Prostate gland (tissue), 2 donors: Measurements from ENCODE around the gene PDE6B. TPM values are rescaled to one million over a fixed set of nuclear protein-coding genes. Genes with fewer than 3 reads are reported as not detected.
"Not testable (repeated sequence)": the region's sequence is repeated elsewhere in the genome, so short reads cannot be mapped to it uniquely, and the experiment has no call there.

ENCODE experiments used
- DNase-seq: peaks from one replicate; pipeline ENCODE4 v3.0.0-alpha.2; 2019; ENCODE audit warnings: low spot score
- H3K27ac ChIP-seq, 2 donors: fragments of 200-600 bp; sonication (generic); 2 replicates each; pipeline ENCODE4 v1.5.1; 2017 to 2019
- H3K27me3 ChIP-seq: fragments of 200-600 bp; sonication (generic); replicated peaks from 2 replicates; pipeline ENCODE4 v1.5.1; 2019; ENCODE audit not compliant: insufficient read depth
- H3K36me3 ChIP-seq, 2 donors: fragments of 200-600 bp; sonication (generic); 1 replicate in 1 of 2; 2 replicates in 1 of 2; pipeline versions ENCODE4 v1.5.1 to v1.8.1; 2017 to 2019
- H3K4me1 ChIP-seq: fragments of 200-600 bp; sonication (generic); replicated peaks from 2 replicates; pipeline ENCODE4 v1.5.1; 2019
- H3K4me3 ChIP-seq, 2 donors: fragments of 200-600 bp; sonication (generic); 2 replicates each; pipeline ENCODE4 v1.5.1; 2017 to 2019
- H3K9me3 ChIP-seq: fragments of 200-600 bp; sonication (generic); 2 replicates; pipeline ENCODE4 v1.5.1; 2017
- POLR2A ChIP-seq: fragments of 450-650 bp; IDR thresholded peaks from one replicate; pipeline ENCODE4 v1.6.1; 2016; ENCODE audit warnings: antibody characterized with exemption, mild to moderate bottlenecking
- POLR2AphosphoS5 ChIP-seq: sonication (generic); formaldehyde crosslinking; IDR thresholded peaks from one replicate; pipeline ENCODE4 v1.6.1; 2017; ENCODE audit warnings: antibody characterized with exemption
- WGBS: methylation state at CpG from one replicate; pipeline ENCODE4 v1.1.5; 2018; 5-methylcytosine and 5-hydroxymethylcytosine counted together
- intact Hi-C: fragments of 100-400 bp; cut with DNase I; formaldehyde crosslinking; loops from one replicate; pipeline ENCODE4 v1.14.2; 2022
- total RNA-seq, 2 donors: library from RNA; depleted of rRNA; stranded (reverse); fragments of >200 nt; gene quantifications; one replicate each; pipeline ENCODE4 v1.1.0, GENCODE V29; 2016
- TF ChIP-seq, protein P1 (sequence below), 4 experiments: fragments of 200-600 bp in 2 of 4; fragments of 450-650 bp in 2 of 4; sonication (generic) in 2 of 4; IDR thresholded peaks; 1 replicate in 3 of 4; 2 replicates in 1 of 4; pipeline ENCODE4 v1.5.1; 2016 to 2019; ENCODE audit warnings: antibody characterized with exemption in 4 of 4, mild to moderate bottlenecking in 2 of 4, moderate library complexity in 2 of 4

Gene PDE6B
- total RNA-seq, 2 donors from 2014 or later, result 8.0 to 9.3 TPM

DNA sequence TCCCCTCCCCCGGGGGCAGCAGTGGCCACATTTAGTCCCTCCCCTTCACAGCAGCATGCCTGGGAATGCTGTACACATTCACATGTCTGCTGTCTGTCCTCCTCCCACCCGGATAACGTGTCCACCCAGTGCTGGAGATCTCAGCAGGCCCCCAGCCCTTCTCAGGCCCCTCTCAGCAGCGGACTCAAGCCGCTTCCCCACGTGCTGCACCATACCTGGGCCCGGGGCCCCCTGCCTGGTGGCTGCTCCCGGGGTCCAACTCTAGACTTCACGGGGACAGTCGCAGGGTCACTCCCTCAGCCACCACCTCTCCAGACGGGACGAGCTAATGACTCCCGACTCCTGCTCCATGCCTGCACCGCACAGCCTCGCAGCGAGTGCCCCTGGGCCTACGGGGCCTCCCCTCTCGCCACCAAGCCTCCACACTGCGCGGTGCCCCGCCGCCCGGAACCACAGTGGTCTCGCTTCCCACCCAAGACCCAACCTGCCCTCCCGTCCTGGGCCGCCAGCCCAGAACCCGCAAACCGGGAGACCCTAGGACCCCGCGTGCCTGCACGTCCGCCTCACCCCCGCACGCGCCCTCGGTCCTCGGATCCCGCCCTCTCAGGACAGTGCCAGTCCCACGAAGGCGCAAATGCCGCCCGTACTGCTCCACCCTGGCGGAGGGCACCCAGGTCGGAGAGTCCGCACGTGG, 79.0 kb downstream of the PDE6B start:
- Histone ChIP-seq H3K9me3 (no peaks in the 10 kb centered on the region), H3K36me3 (no peaks in the 10 kb centered on the region), H3K4me3 (no peak overlapping the region), H3K27me3 (no peaks in the 10 kb centered on the region), H3K27ac (no peak overlapping the region), H3K4me1 (peaks cover 10% of the 10 kb centered on the region)
- TF ChIP-seq, protein P1, sequence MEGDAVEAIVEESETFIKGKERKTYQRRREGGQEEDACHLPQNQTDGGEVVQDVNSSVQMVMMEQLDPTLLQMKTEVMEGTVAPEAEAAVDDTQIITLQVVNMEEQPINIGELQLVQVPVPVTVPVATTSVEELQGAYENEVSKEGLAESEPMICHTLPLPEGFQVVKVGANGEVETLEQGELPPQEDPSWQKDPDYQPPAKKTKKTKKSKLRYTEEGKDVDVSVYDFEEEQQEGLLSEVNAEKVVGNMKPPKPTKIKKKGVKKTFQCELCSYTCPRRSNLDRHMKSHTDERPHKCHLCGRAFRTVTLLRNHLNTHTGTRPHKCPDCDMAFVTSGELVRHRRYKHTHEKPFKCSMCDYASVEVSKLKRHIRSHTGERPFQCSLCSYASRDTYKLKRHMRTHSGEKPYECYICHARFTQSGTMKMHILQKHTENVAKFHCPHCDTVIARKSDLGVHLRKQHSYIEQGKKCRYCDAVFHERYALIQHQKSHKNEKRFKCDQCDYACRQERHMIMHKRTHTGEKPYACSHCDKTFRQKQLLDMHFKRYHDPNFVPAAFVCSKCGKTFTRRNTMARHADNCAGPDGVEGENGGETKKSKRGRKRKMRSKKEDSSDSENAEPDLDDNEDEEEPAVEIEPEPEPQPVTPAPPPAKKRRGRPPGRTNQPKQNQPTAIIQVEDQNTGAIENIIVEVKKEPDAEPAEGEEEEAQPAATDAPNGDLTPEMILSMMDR (IDR thresholded peaks at IDR 0.05), result no peak
- TF ChIP-seq POLR2AphosphoS5, result no peak
- TF ChIP-seq POLR2A, result no peak
- intact Hi-C loops, result no loop called here
- 93% methylated on average over 36 of the region's 46 CpGs for WGBS
- DNase-seq, result no peak

DNA sequence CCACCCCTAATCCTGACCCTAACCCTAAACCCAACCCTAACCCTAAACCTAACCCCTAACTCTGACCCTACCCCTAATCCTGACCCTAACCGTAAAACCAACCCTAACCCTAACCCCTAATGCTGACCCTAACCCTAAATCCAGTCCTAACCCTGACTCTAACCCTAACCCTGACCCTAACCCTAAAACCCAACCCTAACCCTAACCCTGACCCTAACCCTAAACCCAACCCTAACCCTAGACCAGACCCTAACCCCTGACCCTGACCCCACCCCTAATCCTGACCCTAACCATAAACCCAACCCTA, 79.6 kb downstream of the PDE6B start:
- Histone ChIP-seq H3K9me3 (no peaks in the 10 kb centered on the region), H3K4me1 (peaks cover 10% of the 10 kb centered on the region), H3K27me3 (no peaks in the 10 kb centered on the region), H3K36me3 (no peaks in the 10 kb centered on the region), H3K27ac (no peak overlapping the region), H3K4me3 (peak overlapping the region; percentile 90 to 99)
- DNase-seq, result no peak
- WGBS, result 76% methylated on average over 1 of the region's 1 CpG
- intact Hi-C loops, result no loop called here
- TF ChIP-seq POLR2A (no peak), POLR2AphosphoS5 (no peak)
- TF ChIP-seq, protein P1 (IDR thresholded peaks at IDR 0.05), result no peak

DNA sequence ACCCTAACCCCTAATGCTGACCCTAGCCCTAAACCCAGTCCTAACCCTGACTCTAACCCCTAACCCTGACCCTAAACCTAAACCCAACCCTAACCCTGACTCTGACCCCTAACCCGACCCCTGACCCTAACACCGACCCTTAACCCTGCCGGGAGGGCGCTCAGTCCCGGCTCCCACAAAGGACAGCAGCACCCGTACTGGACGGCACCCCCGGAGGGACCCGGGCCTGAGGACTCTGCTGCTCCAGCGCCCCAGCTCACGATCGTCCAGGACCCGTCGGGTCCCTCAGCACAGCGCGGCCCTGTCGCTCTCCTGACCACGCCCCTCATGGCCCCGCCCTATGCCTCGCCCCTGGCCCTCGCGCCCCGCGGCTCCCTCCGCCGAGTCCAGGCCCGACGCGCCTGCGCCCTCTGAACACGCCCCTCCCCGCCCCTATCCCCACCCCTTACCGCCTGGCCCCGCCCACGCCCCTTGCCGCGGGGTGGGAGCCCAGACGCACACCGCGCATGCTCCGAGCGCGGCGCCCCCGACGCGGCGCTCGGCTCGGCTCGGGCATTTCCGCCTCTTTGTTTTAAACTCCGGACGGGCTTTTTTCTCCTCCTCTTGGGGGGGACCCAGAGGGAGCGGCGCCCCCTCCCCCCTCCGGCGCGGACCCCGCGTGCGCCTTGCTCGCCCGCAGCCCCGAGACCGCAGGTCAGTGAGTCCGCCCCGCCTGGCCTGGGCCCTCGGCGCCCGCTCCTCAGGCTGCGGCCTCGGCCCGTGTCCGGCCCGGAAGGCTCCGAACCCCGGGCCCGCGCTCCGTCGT, 80.1 kb downstream of the PDE6B start, which contains the start of gene PCGF3:
Gene PCGF3 (plus strand): TSS at position 555 of the 805 bp plus-strand sequence. CDS start 27,849 bp downstream, outside the sequence.
- intact Hi-C loops, result no loop called here
- H3K9me3 ChIP-seq, result no peaks in the 10 kb centered on the region
- peaks cover 10% of the 10 kb centered on the region for H3K4me1 ChIP-seq
- TF ChIP-seq POLR2AphosphoS5 (peak; percentile 74), POLR2A (peak; percentile 75)
- TF ChIP-seq, protein P1 (IDR thresholded peaks at IDR 0.05), result peak in 1 of 4 experiments; percentile 11
- no peaks in the 10 kb centered on the region for H3K27me3 ChIP-seq
- H3K4me3 ChIP-seq, result peak within 1 kb of the TSS; percentile 90 to 99
- WGBS, result 3% methylated on average over 72 of the region's 82 CpGs
- no peaks in the 10 kb centered on the region for H3K36me3 ChIP-seq
- H3K27ac ChIP-seq, result peak within 1 kb of the TSS; percentile 82 to 83
- peak; percentile 95 for DNase-seq

DNA sequence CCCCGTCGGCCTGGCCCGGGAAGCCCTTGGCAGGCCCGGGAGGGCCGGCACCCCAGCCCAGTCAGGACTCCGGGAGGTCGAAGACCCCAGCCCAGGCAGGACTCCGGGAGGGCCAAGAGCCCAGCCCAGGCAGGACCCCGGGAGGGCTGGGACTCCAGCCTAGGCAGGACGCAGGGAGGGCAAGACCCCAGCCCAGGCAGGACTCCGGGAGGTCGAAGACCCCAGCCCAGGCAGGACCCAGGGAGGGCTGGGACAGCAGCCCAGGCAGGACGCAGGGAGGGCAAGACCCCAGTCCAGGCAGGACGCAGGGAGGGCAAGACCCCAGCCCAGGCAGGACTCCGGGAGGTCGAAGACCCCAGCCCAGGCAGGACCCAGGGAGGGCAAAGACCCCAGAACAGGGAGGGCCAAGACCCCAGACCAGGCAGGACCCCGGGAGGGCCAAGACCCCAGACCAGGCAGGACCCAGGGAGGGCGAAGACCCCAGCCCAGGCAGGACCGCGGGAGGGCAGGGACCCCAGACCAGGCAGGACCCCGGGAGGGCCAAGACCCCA, 80.8 kb downstream of the PDE6B start:
- intact Hi-C loops, H3K27me3 ChIP-seq, H3K9me3 ChIP-seq, DNase-seq, H3K36me3 ChIP-seq: not testable (repeated sequence)
- peak overlapping the region; percentile 90 to 99 for H3K4me3 ChIP-seq
- peaks cover 10% of the 10 kb centered on the region for H3K4me1 ChIP-seq
- WGBS, result 1% methylated on average over 21 of the region's 21 CpGs
- H3K27ac ChIP-seq, result peak overlapping the region; percentile 82 to 83

DNA sequence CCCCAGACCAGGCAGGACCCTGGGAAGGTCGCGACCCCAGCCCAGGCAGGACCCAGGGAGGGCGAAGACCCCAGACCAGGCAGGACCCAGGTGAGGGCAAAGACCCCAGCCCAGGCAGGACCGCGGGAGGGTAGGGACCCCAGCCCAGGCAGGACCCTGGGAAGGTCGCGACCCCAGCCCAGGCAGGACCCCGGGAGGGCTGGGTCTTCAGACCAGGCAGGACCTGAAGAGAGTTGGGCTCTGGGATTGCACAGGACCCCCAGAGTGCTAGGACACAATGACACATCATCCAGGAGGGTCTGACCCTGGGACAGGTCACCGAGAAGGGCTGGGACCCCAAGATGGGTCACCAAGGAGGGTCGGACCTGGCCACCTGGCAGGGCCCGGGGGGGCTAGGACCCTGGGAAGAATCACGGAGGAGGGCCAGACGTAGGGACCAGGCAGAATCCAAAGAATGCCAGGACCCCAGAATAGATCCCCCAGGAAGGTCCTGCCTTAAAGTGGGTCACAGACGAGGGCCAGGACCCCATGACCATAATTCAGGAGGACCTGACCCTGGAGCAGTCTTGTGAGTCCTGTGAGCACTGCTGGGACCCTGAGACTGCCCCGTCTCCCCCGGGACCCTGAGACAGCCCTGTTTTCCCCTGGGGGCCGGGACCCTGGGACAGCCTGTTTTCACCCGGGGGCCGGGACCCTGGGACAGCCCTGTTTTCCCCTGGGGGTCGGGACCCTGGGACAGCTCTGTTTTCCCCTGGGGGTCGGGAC, 81.6 kb downstream of the PDE6B start:
- Histone ChIP-seq H3K27ac (peak overlapping the region in 1 of 2 donors; percentile 82), H3K27me3 (no peaks in the 10 kb centered on the region), H3K4me3 (peak overlapping the region; percentile 90 to 99), H3K36me3 (no peaks in the 10 kb centered on the region), H3K4me1 (peaks cover 10% of the 10 kb centered on the region), H3K9me3 (no peaks in the 10 kb centered on the region)
- TF ChIP-seq, protein P1 (IDR thresholded peaks at IDR 0.05), result no peak
- TF ChIP-seq POLR2AphosphoS5 (no peak), POLR2A (no peak)
- intact Hi-C loops, result no loop called here
- no peak for DNase-seq
- 39% methylated on average over 19 of the region's 21 CpGs for WGBS
